Activated naive CD4-positive, alpha-beta T cell treated with anti-CD3 and anti-CD28 coated beads, Interleukin-2, amount 50 U/mL, for 16 hours (primary cell): Measurements from ENCODE around the gene HCRT.
A peak's percentile ranks its signal among the peaks of the same experiment; 100 is the strongest.
"Not testable (repeated sequence)": the region's sequence is repeated elsewhere in the genome, so short reads cannot be mapped to it uniquely, and the experiment has no call there.

ENCODE experiments used
- DNase-seq: peaks from one replicate; pipeline ENCODE4 v3.0.0-alpha.2; 2020

The HCRT gene

DNA sequence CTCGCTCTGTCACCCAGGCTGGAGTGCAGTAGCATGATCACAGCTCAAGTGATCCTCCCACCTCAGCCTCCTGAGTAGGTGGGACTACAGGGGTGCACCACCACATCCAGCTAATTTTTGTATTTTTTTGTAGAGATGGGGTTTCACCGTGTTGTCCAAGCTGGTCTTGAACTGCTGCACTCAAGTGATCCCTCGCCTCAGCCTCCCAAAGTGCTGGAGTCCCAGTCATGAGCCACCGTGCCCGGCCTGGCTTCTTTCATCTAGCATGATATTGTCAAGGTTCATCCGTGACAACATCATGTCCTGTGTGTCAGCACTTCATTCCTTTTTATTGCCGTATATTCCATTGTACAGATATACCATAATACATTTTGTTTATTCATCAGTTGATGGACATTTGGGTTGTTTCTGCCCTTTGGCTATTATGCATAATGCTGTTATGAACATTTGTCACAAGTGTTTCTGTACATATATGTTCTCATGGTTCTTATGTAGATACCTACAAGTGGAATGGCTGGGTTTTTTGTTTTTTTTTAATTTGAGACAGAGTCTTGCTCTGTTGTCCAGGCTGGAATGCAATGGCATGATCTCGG is 12.4 kb upstream of the HCRT start:
- no peak for DNase-seq

DNA sequence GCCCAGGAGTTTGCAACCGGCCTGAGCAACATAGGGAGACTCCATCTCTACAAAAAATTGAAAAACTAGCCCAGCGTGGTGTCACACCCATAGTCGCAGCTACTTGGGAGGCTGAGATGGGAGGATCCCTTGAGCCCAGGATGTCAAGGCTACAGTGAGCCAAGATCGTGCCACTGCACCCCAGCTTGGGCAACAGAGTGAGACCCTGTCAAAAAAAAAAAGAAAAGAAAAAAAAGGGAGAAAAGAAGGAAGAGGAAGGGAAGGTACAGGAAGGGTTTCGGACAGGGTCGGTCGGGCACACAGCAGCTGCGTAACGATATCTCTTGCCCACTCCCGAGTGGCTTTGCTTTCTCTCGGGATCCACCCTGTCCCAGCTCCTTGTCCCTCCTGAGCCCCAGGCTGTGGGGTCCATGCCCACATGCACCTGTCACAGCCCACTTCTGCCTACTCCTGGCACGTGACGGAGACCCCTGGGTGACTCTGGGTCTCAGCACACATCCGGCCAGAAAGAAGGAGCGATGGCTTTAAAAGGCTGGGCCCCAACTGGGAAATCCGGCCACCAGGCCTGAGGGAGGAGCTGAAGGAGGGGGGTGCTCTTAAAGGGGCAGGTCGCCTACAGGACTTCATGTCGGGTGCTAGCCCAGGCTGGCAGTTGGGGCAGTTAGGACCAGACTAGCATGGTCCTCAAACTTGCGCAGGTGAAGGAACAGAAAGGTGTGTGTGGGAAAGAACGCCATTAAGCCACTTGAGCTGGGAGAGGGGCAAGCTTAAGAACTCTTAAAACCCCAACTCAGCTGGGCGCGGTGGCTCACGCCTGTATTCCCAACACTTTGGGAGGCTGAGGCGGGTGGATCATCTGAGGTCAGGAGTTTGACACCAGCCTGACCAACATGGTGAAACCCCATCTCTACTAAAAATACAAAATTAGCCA is 9.0 kb upstream of the HCRT start, which contains the start of gene GHDC:
Gene GHDC, minus strand, starts transcription at position 526 of the 931 bp plus-strand sequence. CDS start 913 bp downstream, outside the sequence.
- peak; percentile 79 for DNase-seq

DNA sequence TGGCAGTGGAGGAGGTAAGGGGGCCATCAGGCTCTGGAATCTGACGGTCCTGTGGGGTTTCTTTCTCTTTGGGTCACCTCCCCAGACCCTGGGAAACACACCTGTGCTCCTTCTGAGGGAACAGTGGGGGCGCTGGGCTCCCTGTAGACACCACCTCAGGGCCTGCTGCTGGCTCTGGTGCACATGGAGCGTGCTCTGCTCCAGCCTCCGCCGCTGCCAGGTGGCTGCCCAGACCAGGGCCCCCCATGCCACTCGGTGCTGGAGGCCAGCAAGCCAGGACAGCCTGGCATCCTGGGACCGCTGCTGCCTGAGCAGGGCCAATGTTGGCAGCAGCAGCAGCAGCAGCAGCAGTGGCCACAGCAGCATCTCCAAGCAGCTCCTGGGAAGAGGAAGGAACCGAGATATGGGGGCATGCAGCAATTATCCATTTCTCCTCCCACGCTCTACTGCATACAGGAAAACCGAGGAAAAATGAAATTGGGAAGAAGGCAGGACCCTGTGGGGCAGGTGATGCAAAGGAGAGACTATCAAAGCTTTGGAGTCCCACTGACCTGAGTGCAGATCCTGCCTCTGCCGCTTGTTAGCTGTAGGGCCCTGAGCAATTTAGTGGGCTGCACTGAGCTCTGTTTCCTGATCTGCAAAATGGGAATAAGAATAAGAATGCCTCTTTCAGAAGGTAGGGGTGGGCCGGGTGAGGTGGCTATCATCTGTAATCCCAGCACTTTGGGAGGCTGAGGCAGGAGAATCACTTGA is 8.1 kb upstream of the HCRT start:
- DNase-seq = no peak

DNA sequence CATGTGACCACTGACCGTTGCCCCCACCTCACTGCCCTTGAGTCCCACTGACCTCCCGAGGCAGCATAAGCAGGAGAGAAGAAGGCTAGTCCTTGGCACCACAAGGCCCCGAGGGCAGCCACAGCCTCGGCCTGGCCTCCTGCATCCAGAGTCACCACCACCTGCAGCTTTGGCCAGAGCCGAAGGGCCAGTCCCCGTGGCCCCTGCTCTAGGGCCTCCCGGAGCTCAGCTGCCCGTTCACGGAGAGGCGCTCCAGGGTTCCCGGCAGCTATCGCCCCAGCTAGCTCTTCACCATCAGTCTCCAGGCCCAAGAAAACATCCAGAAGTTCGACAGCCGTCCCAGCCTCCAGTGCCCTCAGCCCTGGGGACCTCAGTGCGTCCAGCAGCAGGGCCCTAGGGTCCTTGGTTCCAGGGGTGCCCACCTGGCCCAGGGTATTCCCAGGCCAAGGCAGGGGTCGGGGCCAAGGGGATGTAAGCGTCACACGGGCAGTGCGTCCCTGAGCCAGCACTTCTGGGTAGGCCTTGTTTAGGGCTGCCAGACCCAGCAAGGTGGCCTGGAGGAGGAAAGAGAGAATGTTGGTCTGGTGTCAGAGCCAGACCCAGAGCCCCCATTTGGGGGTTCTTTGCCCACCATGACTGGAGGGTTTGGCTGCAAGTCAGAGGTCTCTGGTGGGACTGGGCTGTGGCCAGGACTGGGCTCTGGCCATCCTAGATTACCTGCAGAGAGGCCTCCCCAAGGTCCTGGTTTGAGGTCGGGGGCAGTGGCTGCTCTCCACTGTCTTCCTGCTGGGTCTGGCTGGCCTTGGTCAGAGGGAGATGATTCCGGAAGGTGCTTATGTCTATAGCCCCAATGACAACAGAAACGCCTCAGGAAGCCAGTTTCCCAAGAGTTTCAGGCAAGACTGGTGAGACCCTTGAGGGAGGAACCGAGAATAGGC is 7.2 kb upstream of the HCRT start:
- no peak for DNase-seq

DNA sequence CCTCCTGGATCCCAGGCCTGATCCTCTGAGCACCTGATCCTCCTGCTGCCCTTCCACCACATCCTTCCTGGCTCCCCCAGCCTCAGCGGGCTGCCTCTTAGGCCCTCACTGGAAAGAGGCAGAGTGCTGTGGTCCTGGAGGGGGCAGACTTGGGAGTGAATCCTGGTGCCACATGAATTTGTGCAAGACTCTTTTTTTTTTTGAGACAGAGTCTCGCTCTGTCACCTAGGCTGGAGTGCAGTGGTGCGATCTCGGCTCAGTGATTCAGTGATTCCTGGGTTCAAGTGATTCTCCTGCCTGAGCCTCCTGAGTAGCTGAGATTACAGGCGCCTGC is 6.0 kb upstream of the HCRT start:
- no peak for DNase-seq

DNA sequence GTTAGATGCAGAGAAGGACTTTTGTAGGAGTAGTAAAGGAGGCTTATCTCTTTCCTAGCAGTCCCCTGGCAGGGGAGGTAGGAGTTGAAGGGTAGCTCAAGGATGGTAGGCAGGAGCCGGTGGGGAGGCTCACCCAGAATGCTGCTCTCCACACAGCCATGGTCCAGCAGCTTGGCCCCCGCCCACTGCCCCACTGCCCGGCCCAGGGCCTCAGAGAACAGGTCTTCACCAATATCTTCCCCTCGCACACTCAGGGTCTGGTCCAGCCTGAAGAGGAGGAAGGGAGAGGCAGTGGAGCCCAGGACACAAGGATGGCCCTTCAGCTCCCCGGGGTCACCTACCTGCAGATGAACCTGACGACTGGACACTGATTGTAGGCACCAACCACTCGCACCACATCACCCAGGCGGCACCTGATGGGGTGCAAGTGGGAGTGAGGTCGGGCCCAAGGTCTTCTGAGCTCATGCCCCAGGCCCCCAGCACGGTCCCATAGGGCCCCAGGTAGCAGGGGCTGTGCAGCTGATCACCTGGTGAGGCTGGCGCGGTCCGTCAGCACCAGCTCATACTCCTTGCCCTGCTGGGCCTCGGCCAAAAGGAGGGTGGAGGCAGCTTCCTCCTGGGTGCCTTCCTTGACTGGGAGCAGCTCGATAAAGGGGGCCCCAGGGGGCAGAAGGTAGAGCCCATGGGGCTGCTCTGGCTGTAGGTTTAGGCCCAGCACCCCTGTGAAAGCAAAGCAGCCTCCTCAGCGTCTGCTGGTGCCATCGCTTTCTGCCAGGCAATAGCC is 5.4 kb upstream of the HCRT start:
- DNase-seq = no peak

DNA sequence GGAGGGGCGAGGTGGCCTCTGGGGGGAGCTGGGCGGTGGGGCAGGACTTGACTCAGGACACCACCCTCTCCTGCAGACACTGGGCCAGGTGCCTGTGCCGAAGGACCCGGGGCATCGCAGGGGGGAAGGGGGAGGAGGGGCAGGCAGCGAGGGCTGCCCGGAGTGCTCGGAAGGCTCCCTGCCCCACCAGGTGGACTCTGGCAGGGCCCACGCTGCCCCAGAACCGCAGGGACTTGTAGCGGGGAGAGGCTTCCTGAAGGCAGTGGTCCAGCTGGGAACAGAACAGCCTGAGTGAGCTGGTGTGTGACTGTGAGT is 4.4 kb upstream of the HCRT start:
- no peak for DNase-seq

DNA sequence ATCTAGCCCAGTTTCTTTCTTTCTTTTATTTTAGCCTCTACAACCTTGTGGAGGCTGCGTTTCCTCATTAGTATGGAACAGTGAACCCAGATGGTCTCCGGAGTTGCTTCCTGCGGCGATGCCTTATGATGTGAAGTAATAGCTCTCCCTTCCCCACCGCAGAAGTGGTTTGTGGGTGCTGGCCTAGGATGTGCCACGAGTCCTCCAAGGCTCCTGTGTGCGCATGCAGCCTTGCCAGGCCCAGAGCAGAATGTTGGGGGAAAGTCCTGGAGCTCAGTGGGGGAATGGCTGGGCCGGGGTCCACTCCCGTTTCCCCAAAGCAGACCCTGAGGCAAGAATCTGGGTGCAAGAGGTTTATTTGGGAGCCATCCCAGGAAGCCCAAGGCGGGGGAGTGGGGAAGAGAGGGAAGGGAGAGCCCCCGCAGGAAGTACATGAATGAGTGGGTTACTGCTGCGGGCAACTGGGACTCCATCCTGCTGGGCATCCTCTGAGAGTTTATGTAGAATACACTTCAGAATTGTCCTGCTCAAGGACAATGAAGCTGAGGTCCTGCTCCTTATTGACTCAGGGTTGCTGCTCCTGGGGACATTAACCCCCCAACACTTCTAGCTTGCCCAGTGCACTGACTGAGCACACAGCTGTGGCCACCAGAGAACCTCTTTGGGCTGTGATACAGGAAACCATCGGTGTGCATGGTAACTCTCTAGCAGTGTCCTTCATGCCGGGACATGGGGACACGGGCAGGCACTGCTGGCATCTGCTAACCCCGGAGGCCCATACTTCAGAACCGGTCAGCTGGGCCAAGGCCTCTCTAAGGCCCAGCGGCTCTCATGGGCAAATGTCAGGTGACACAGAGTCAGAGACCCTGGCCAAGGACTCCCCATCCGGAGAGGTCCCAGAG is 3.7 kb upstream of the HCRT start:
- DNase-seq = no peak

DNA sequence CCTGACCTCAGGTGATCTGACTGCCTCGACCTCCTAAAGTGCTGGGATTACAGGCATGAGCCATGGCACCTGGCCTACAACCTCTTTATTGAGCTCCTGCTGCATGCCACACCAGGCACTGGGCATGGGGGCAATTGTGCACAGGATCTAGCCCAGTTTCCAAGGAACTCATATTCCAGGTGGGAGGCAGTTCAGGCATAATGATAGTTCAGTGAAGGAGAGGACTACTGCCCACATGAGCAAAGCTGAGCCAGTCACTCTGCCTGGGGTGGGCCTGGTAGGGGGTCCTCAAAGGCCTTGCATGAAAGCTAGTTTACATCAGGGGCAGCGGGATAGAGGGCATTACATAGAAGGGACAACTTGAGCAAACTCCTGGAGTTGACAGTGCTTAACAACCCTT is 2.6 kb upstream of the HCRT start:
- no peak for DNase-seq

DNA sequence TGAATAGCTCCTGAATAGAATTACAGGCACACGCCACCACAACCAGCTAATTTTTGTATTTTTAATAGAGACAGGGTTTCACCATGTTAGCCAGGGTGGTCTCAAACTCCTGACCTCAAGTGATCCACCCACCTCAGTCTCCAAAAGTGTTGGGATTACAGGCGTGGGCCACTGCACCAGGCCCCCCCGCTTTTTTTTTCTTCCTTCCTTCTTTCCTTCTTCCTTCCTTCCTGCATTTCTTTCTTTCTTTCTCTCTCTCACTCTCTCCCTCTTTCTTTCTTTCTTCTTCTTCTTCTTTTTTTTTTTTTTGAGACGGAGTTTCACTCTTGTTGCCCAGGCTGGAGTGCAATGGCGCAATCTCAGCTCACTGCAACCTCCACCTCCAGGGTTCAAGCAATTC is 939 bp upstream of the HCRT start:
- not testable (repeated sequence) for DNase-seq

DNA sequence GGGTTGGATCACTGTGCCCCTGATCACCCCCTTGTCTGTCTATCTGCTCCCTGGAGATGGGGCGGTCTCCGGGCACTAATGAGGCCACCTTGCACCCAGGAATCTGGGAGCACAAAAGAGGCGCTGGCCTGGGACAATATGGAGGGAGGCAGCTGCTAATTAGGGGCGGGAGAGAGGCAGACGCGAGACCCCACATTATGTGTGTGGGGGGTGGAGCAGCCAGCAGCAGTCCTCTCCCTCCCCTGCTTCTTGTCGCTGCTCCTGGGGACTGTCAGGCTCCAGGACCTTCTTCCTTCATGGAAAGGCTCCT is 324 bp upstream of the HCRT start:
- no peak for DNase-seq

DNA sequence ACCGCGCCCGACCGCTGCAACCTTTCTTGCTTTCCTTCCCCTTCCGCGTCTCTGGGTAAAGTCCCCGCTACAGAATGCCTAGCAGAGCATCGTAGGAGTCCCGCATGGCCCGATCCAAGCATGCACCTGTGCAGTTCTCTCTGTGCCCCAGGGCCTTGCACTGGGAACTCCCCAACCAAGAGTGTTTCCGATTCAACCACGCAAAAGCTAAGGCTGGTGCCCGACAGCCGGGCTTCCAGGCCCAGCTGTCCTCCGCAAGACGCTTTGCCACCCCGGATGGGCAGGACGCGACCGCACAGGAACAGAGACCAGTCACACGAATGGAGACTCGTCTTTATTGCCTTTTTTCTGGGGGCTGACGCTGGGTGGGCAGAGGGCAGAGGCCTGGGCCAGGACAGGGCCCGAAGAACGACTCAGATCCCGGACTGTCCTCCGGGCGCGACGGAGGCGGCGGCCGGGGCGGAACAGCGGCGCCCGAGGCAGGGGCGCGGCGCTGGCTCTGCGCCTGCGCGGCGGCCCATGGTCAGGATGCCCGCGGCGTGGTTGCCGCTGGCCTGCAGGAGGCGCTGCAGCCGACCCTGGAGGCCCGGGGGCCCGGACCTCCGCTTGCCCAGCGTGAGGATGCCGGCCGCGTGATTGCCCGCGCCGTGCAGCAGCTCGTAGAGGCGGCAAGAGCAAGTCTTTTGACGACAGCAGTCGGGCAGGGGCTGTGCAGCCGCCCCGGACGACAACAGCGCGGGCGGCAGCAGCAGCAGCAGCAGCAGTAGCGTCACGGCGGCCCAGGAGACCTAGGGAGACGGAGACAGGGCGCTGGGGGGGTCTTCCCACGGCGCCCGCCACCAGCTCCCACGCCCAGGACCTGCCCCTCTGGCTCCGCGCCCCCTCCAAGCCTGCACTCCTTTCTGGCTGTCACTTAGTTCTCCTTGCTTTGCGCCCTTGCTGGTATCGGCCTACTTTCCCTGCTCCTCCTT is 1.2 kb downstream of the HCRT start:
- DNase-seq = peak; percentile 75

DNA sequence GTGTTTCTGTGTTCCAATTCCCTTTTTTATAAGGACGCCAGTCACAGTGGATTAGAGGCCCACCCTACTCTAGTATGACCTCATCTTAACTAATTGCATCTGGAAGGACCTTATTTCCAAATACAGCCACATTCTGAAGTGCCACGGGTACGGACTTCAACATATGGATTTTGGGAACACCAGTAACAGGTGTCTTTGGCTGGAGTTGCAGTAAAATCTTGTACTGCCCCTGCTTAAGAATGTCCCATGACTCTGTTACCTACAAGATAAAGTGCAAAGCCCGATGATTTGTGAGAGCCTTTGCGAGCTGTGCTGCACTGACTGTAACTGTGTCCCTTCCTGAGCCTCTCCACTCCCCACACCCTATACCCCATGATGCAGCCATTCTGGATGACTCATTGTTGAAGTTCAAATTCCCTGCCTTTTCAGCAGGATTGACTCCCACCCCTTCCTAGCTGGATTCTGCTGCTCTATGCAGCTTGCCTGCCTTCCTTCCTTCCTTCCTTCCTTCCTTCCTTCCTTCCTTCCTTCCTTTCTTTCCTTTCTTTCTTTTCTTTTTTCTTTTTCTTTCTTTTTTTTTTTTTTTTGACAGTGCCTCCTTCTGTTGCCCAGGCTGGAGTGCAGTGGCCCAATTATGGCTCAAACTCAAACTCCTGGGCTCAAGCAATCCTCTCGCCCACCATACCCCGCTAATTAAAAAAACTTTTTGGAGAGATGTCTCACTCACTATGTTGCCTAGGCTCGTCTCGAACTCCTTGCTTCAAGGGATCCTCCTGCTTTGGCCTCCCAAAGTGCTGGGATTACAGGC is 2.1 kb downstream of the HCRT start:
- no peak for DNase-seq

DNA sequence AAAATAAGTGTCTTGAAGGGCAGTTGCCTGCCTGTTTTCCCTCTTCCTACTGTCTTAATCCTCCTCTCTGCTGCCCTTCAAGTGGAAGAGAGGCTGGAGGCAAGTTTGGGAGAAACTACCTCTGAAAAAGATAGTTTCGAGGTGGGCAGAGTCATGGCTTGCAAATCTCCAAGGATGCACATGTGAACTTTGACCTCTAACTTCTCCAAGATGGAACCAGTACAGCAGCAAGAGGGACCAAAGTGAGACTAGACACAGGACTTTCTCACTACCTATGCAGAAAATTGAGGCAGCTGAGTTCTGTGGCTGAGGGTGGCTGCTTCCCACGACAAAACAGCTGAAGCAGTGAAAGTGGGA is 3.4 kb downstream of the HCRT start:
- DNase-seq = no peak

DNA sequence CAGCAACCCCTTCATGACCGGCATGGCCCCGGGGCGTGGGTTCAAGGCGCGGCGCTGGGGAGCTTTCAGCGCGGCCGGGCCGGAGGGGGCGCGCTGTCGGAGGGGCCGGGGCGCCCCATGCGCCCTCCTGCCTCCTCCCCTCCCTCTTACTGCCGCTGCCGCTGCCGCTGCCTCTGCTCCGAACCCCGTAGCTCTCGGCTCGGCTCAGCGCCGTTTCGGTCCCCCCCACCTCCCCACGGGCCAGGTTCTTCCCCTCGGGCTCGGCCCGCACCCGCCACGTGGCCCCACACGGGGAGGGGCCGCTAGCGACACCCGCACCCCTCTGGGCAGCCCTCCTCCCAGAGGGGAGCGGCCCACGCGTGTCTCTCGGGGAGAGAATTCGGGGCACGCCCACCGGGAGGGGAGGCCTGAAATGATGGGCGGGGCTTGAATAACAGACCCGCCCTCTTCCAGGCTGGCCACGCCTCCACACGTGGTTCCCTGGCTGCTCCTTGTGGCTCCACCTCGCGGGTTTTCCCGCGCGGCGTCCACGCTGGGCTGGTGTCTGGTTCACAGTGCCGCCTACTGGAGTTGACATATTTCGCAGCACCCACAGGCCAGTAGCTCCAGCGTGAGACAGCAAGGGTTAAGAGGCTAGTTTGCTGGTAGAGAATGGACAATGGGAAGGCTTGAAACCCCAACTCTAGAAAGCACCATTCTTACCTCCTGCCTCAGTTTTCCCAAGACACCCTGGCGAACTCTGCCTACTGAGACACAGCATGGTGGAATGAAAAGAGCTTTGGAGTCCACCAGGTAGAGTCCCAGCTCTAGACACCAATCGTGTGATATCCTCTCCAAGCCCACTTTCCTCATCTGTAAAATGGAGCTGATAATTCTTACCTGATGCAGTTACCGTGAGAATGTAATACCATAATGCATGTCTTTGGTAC is 4.1 kb downstream of the HCRT start, which contains the start of gene KCNH4:
Gene KCNH4, minus strand, starts transcription at position 221 of the 929 bp plus-strand sequence. Its CDS starts 197 bp downstream, at position 24.
- DNase-seq = peak; percentile 87

DNA sequence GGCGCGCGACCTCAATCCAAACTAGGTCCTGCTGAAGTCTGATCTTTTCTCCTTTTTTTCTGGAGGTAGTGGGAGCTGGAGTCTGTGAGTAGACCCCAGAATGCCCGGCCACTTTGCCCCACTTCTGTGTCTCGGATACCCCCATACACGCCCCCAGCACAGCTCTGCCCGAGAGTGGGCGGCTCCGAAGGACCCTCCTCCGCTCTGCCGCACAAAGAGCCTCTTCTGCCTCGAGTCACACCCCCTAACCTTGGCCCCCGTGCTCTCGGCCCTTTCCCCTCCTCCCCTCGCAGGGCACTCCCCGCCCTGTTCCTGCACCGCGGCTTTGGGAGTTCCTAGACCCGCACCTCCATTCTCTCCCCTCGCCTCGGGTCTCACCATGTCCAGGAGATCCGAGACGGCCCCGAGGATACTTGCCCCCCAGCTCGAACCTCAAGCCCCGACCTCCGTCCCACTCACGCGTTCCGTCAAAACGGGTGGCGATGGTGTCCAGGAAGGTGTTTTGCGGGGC is 4.8 kb downstream of the HCRT start:
- no peak for DNase-seq

DNA sequence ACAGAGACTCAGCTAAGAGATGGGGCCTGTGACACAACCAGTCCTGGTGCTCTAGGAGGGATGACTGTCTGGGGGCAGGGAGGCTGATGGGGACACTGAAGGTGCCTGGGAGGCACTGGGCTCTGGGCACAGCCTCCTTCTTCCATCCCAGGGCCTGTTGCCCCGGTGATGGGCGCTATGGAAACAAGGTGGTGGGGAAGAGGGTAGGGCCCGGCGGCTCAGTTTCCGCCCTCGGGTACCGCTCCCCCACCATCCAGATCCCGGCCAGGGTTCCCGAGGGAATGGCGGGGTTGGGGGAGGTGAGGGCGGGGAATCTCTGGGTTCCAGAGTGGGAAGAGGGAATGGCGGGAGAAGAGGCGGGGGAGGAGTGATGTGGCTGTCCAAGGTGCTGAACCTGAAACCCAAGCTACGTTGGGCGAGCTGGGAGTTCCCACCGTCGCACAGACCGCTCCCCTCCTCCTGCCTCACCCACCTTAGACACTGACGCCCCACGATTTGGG is 5.3 kb downstream of the HCRT start:
- DNase-seq = no peak
